Spleen (tissue), 11 donors: ENCODE data around the gene LIPI. TPM values are rescaled to one million over a fixed set of nuclear protein-coding genes. Genes with fewer than 3 reads are reported as not detected.

ENCODE experiments used
- DNase-seq: peaks from one replicate; pipeline ENCODE4 v3.0.0-alpha.2; 2020
- H3K27ac ChIP-seq, 8 donors: fragments of 200-600 bp; sonication (generic) in 7 of 8; 1 replicate in 4 of 8; 2 replicates in 4 of 8; pipeline versions ENCODE4 v1.5.0 to v1.8.0; 2016 to 2021; ENCODE audit warnings: inconsistent platforms in 4 of 8, mild to moderate bottlenecking in 4 of 8, moderate library complexity in 1 of 8
- H3K27me3 ChIP-seq, 7 donors: fragments of 200-600 bp; sonication (generic) in 6 of 7; replicated peaks in 1 of 7; 1 replicate in 4 of 7; 2 replicates in 3 of 7; pipeline versions ENCODE4 v1.5.0 to v1.8.0; 2016 to 2021; ENCODE audit warnings: inconsistent platforms in 3 of 7, mild to moderate bottlenecking in 1 of 7
- H3K36me3 ChIP-seq, 6 donors: fragments of 200-600 bp; sonication (generic) in 5 of 6; 1 replicate in 4 of 6; 2 replicates in 2 of 6; pipeline versions ENCODE4 v1.5.0 to v1.8.0; 2016 to 2021; ENCODE audit warnings: inconsistent platforms in 2 of 6
- H3K4me1 ChIP-seq, 6 donors: fragments of 200-600 bp; sonication (generic) in 5 of 6; 1 replicate in 3 of 6; 2 replicates in 3 of 6; pipeline versions ENCODE4 v1.5.0 to v1.8.0; 2016 to 2021; ENCODE audit warnings: inconsistent platforms in 3 of 6
- H3K4me3 ChIP-seq, 8 donors: fragments of 200-600 bp; sonication (generic) in 7 of 8; 1 replicate in 4 of 8; 2 replicates in 4 of 8; pipeline versions ENCODE4 v1.5.0 to v1.8.0; 2016 to 2021; ENCODE audit warnings: inconsistent platforms in 4 of 8, mild to moderate bottlenecking in 4 of 8, moderate library complexity in 2 of 8
- H3K9me3 ChIP-seq, 8 donors: fragments of 200-600 bp; sonication (generic) in 7 of 8; 1 replicate in 4 of 8; 2 replicates in 4 of 8; pipeline versions ENCODE4 v1.5.0 to v1.8.0; 2016 to 2021; ENCODE audit warnings: inconsistent platforms in 4 of 8
- POLR2A ChIP-seq, 3 donors: fragments of 450-650 bp; IDR thresholded peaks; one replicate each; pipeline ENCODE4 v1.5.1; 2017; ENCODE audit warnings: antibody characterized with exemption in 3 of 3, mild to moderate bottlenecking in 1 of 3
- POLR2AphosphoS5 ChIP-seq, 3 donors: sonication (generic); formaldehyde crosslinking; IDR thresholded peaks; one replicate each; pipeline ENCODE4 v1.5.1; 2017; ENCODE audit warnings: antibody characterized with exemption in 3 of 3
- WGBS, 5 donors: extraction: QIAGEN DNeasy Blood & Tissue Kit in 3 of 5; methylation state at CpG; one replicate each; pipeline versions ENCODE4 v1.1.5 to v1.1.7; 2013 to 2018; 5-methylcytosine and 5-hydroxymethylcytosine counted together
- intact Hi-C: fragments of 100-400 bp; cut with DNase I; formaldehyde crosslinking; loops from one replicate; pipeline ENCODE4 v1.15.0; 2023; ENCODE audit warnings: low total_unique reads
- polyA plus RNA-seq, 3 donors: library from polyadenylated mRNA; stranded (reverse); fragments of 200-250 nt; gene quantifications; one replicate each; pipeline ENCODE4 v1.2.1, GENCODE V29; 2013
- total RNA-seq, 7 donors: library from RNA; depleted of rRNA in 3 of 7; stranded (reverse); fragments of >200 nt in 3 of 7; fragmentation: NEBNext Ultra II Directional in 4 of 7; extraction: Animal tissue kit (Norgen Biotek cat#: 25700) in 4 of 7; gene quantifications; one replicate each; pipeline versions ENCODE4 v1.1.0 to v1.2.1, GENCODE V29; 2016 to 2021
- TF ChIP-seq, protein P1 (sequence below), 11 experiments: fragments of 200-600 bp in 7 of 11; fragments of 450-650 bp in 4 of 11; sonication (generic) in 4 of 11; IDR thresholded peaks in 8 of 11; conservative IDR thresholded peaks in 3 of 11; 1 replicate in 7 of 11; 2 replicates in 4 of 11; pipeline versions ENCODE4 v1.4.0 to v1.8.0; 2016 to 2021; ENCODE audit warnings: antibody characterized with exemption in 11 of 11, inconsistent platforms in 4 of 11, mild to moderate bottlenecking in 1 of 11
- donor health status: healthy with polysubstance abuse.
- donor health status: DM: no; HTN: no; CAD: no; lungs with moderate emphysema.
- donor health status: DM: no; HTN: no; CAD: no.
- donor health status: Bipolar disorder and iron deficiency.
- donor health status: healthy.
- donor health status: DM: no; HTN: no; CAD: no.
- donor health status: DM: yes; HTN: yes; CAD: no.

The LIPI gene
- total and polyA plus RNA-seq, 10 donors: not detected

DNA sequence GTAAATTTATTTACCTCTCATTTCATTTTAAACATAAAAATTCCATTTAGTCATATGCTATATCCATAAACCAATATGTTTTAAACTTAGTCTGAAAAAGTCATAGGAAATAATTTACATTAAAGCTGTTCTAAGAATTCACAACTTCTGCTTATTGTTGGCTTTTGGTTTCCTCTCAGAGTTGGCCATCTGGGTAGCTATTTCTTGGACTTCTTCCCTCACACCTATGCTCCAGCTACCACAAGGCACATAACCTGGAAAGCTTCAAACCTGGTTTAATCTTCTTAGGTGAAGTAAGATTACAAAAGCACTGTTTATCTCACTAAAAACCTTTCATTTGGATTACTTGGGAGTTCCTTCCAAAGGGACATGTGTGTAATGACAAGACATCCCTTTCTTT lies 35.0 kb upstream of the LIPI start:
- H3K27me3 ChIP-seq: no peaks in the 10 kb centered on the region
- no peak for DNase-seq
- intact Hi-C loops: no loop called here
- H3K27ac ChIP-seq: no peak overlapping the region
- TF ChIP-seq, protein P1, sequence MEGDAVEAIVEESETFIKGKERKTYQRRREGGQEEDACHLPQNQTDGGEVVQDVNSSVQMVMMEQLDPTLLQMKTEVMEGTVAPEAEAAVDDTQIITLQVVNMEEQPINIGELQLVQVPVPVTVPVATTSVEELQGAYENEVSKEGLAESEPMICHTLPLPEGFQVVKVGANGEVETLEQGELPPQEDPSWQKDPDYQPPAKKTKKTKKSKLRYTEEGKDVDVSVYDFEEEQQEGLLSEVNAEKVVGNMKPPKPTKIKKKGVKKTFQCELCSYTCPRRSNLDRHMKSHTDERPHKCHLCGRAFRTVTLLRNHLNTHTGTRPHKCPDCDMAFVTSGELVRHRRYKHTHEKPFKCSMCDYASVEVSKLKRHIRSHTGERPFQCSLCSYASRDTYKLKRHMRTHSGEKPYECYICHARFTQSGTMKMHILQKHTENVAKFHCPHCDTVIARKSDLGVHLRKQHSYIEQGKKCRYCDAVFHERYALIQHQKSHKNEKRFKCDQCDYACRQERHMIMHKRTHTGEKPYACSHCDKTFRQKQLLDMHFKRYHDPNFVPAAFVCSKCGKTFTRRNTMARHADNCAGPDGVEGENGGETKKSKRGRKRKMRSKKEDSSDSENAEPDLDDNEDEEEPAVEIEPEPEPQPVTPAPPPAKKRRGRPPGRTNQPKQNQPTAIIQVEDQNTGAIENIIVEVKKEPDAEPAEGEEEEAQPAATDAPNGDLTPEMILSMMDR (IDR thresholded peaks at IDR 0.05 in 8 of 11, conservative IDR thresholded peaks at IDR 0.05 in 3 of 11): no peak
- TF ChIP-seq POLR2A (IDR thresholded peaks at IDR 0.05): no peak
- no peak for TF ChIP-seq POLR2AphosphoS5 (IDR thresholded peaks at IDR 0.05)
- no peaks in the 10 kb centered on the region for H3K4me1 ChIP-seq
- no peaks in the 10 kb centered on the region for H3K36me3 ChIP-seq
- peaks cover 0 to 4% (median 0%) of the 10 kb centered on the region in 8 donors for H3K9me3 ChIP-seq
- no peak overlapping the region for H3K4me3 ChIP-seq

DNA sequence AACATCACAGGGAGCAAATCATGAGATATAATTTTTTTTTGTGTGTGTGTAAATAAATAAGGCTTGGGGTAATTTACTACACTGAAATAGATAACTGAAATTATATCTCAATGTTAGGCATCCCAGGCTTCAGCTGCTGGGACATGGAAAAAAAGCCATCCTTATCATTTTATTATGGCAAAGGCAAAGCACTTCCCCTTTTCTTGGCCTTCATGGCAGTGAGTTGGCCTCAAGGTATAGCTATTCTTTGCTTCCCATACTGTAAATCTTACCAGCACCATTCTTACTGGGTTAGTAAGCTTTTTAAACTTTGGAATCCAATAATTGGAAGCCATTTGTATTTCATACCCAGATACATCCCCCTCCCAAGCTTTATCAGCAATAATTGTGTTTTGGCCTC lies 34.2 kb upstream of the LIPI start:
- Histone ChIP-seq H3K27ac (no peak overlapping the region), H3K36me3 (no peaks in the 10 kb centered on the region), H3K27me3 (no peaks in the 10 kb centered on the region), H3K4me3 (no peak overlapping the region), H3K9me3 (peaks cover 0 to 4% (median 0%) of the 10 kb centered on the region in 8 donors), H3K4me1 (no peaks in the 10 kb centered on the region)
- TF ChIP-seq POLR2A (IDR thresholded peaks at IDR 0.05) (no peak), POLR2AphosphoS5 (IDR thresholded peaks at IDR 0.05) (no peak)
- TF ChIP-seq, protein P1 (IDR thresholded peaks at IDR 0.05 in 8 of 11, conservative IDR thresholded peaks at IDR 0.05 in 3 of 11): no peak
- DNase-seq: no peak
- intact Hi-C loops: no loop called here

DNA sequence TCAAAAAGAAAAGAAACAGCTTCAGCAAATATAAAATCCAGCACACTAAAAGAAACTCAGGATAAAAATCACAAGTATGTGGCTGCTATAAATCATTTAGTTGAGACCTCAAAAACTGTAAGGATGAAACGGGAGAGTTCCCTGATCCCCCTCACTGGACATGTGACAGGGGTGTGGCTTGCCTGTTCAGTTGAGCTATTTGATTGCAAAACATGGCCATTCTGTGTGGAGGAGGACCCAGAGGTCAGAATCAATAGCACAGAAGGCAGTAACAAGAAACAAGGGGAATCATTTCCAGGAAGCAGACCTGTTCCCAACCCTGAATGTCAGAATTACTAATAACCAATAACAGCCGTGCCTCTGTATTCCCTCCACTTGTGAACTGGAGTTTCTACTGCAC lies 33.1 kb upstream of the LIPI start:
- H3K27ac ChIP-seq: no peak overlapping the region
- H3K27me3 ChIP-seq: no peaks in the 10 kb centered on the region
- intact Hi-C loops: no loop called here
- no peak for DNase-seq
- H3K4me1 ChIP-seq: no peaks in the 10 kb centered on the region
- H3K36me3 ChIP-seq: no peaks in the 10 kb centered on the region
- 38 to 66% (median 61%) methylated on average over 2 of the region's 2 CpGs for WGBS, 5 donors
- TF ChIP-seq POLR2AphosphoS5 (IDR thresholded peaks at IDR 0.05) (no peak), POLR2A (IDR thresholded peaks at IDR 0.05) (no peak)
- TF ChIP-seq, protein P1 (IDR thresholded peaks at IDR 0.05 in 8 of 11, conservative IDR thresholded peaks at IDR 0.05 in 3 of 11): no peak
- H3K4me3 ChIP-seq: no peak overlapping the region
- no peaks in the 10 kb centered on the region for H3K9me3 ChIP-seq

DNA sequence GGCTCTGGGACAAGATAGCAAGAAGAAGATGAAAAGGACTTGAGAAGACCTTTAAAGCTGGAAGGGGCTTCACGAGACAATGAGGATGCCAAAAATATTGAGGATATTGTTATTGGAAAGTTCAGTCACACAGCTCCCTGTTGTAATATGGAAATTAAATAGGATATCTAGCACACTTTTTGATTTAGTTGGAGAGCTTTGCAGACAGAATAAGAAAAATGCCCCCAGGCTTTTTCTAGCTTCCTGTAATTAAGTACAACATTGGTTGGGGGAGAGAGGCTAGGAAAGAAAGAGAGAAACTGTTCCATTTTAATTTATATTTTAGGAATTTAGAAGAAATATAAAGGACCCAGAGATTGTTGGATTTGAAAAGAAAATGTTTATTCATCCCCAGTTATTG lies 32.7 kb upstream of the LIPI start:
- Histone ChIP-seq H3K27ac (no peak overlapping the region), H3K27me3 (no peaks in the 10 kb centered on the region), H3K36me3 (no peaks in the 10 kb centered on the region), H3K9me3 (no peaks in the 10 kb centered on the region), H3K4me3 (no peak overlapping the region), H3K4me1 (no peaks in the 10 kb centered on the region)
- no peak for DNase-seq
- intact Hi-C loops: no loop called here
- TF ChIP-seq, protein P1 (IDR thresholded peaks at IDR 0.05 in 8 of 11, conservative IDR thresholded peaks at IDR 0.05 in 3 of 11): no peak
- TF ChIP-seq POLR2AphosphoS5 (IDR thresholded peaks at IDR 0.05): no peak
- TF ChIP-seq POLR2A (IDR thresholded peaks at IDR 0.05): no peak
- 36 to 79% (median 37%) methylated on average over 1 of the region's 1 CpG for WGBS, 5 donors
